ENCODE results near the gene CORO1C. TPM values are rescaled to one million over a fixed set of nuclear protein-coding genes. Genes with fewer than 3 reads are reported as not detected.

CORO1C gene
- polyA plus RNA-seq, 1 experiment = 596 TPM

GRCh38 chr12:108607981-108608600 lies 123.2 kb downstream of the CORO1C start:
- H3K27ac ChIP-seq (ENCODE audit: low read depth, low read length) = no peak overlapping the region
- no peak for TF ChIP-seq CTCF (IDR thresholded peaks at IDR 0.05; ENCODE audit: low read depth, low read length)
- no peaks in the 10 kb centered on the region for H3K27me3 ChIP-seq (ENCODE audit: control insufficient read depth, insufficient read depth, low read length)
- ChIA-PET CTCF (interaction anchor here (1.0 to 3.7 kb wide), 3 partner anchors 9 to 44 kb away, joined by 3 to 12 read pairs (median 9); no protein-coding TSS in a partner anchor), POLR2A (no interaction called here)
- H3K4me3 ChIP-seq (ENCODE audit: low read depth, low read length) = no peak overlapping the region
- H3K9me3 ChIP-seq (ENCODE audit: control insufficient read depth, insufficient read depth, low read length) = no peaks in the 10 kb centered on the region; the same call in 1 of the 2 replicates
- DNase-seq (ENCODE audit: low read depth, low spot score) = no peak

- H3K27ac ChIP-seq (ENCODE audit: low read depth, low read length) = no peak overlapping the region
- ChIA-PET CTCF (interaction anchor here (0.8 to 3.7 kb wide), 3 partner anchors 12 to 42 kb away, joined by 4 to 12 read pairs (median 9); no protein-coding TSS in a partner anchor), POLR2A (no interaction called here)
- no peak for TF ChIP-seq CTCF (IDR thresholded peaks at IDR 0.05; ENCODE audit: low read depth, low read length)
- no peak for DNase-seq (ENCODE audit: low read depth, low spot score)
- H3K27me3 ChIP-seq (ENCODE audit: control insufficient read depth, insufficient read depth, low read length) = no peaks in the 10 kb centered on the region
- no peaks in the 10 kb centered on the region; the same call in 1 of the 2 replicates for H3K9me3 ChIP-seq (ENCODE audit: control insufficient read depth, insufficient read depth, low read length)
- H3K4me3 ChIP-seq (ENCODE audit: low read depth, low read length) = no peak overlapping the region
Measured at GRCh38 chr12:108606492-108606891, 124.8 kb downstream of the CORO1C start.

- H3K9me3 ChIP-seq (ENCODE audit: control insufficient read depth, insufficient read depth, low read length) = no peaks in the 10 kb centered on the region; the same call in 1 of the 2 replicates
- no peak overlapping the region for H3K27ac ChIP-seq (ENCODE audit: low read depth, low read length)
- ChIA-PET CTCF (interaction anchor here (0.8 to 3.7 kb wide), 4 partner anchors 12 to 42 kb away, joined by 4 to 12 read pairs (median 9); no protein-coding TSS in a partner anchor), POLR2A (no interaction called here)
- no peak for TF ChIP-seq CTCF (IDR thresholded peaks at IDR 0.05; ENCODE audit: low read depth, low read length)
- no peak for DNase-seq (ENCODE audit: low read depth, low spot score)
- no peaks in the 10 kb centered on the region for H3K27me3 ChIP-seq (ENCODE audit: control insufficient read depth, insufficient read depth, low read length)
- H3K4me3 ChIP-seq (ENCODE audit: low read depth, low read length) = no peak overlapping the region
Measured at GRCh38 chr12:108605690-108606406, 125.5 kb downstream of the CORO1C start.

DNA sequence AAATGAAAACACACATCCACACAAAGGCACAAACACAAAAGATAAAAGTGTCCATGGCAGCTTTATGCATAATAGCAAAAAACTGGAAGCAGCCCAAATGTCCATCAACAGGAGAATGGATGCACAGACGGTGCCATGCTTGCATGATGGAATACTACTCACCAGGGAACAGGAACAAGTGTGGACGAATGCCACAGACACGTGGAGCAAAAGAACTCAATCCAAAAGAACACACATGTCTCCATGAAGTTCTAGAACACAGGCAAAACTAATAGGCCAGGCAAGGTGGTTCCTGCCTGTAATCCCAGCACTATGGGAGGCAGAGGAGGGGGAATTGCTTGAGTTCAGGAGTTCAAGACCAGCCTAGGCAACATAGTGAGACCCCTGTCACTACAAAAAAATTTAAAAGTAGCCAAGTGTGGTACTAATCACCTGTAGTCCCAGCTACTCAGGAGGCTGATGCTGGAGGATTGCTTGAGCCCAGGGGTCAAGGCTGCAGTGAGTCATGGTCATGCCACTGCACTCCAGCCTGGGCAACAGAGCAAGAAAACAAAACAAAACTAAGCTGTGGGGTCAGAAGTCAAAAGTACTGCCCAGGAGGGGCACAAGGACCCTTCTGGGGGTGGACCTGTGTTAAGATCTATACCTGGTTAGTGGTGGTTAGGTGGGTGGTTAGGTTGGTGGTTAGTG lies 126.2 kb downstream of the CORO1C start:
- POLR2A ChIA-PET = no interaction called here
- CTCF ChIA-PET = interaction anchor here (1.1 to 1.6 kb wide), 2 partner anchors 13 to 41 kb away, joined by 5 to 9 read pairs; no protein-coding TSS in a partner anchor
- Histone ChIP-seq H3K27me3 (ENCODE audit: control insufficient read depth, insufficient read depth, low read length) (no peaks in the 10 kb centered on the region), H3K4me3 (ENCODE audit: low read depth, low read length) (no peak overlapping the region), H3K9me3 (ENCODE audit: control insufficient read depth, insufficient read depth, low read length) (no peaks in the 10 kb centered on the region; the same call in 1 of the 2 replicates), H3K27ac (ENCODE audit: low read depth, low read length) (no peak overlapping the region)
- TF ChIP-seq CTCF (IDR thresholded peaks at IDR 0.05; ENCODE audit: low read depth, low read length) = no peak
- DNase-seq (ENCODE audit: low read depth, low spot score) = no peak

All from AG04450 (cell line).